ENCODE results near the gene MCL1.
"Not testable (repeated sequence)": the region's sequence is repeated elsewhere in the genome, so short reads cannot be mapped to it uniquely, and the experiment has no call there.

MCL1 gene

GRCh38 chr1:150601540-150601939 lies 22.1 kb upstream of the MCL1 start:
- DNase-seq = no peak

GRCh38 chr1:150598346-150598745 lies 18.9 kb upstream of the MCL1 start:
- not testable (repeated sequence) for DNase-seq

GRCh38 chr1:150596976-150597375 lies 17.6 kb upstream of the MCL1 start:
- no peak for DNase-seq

DNA sequence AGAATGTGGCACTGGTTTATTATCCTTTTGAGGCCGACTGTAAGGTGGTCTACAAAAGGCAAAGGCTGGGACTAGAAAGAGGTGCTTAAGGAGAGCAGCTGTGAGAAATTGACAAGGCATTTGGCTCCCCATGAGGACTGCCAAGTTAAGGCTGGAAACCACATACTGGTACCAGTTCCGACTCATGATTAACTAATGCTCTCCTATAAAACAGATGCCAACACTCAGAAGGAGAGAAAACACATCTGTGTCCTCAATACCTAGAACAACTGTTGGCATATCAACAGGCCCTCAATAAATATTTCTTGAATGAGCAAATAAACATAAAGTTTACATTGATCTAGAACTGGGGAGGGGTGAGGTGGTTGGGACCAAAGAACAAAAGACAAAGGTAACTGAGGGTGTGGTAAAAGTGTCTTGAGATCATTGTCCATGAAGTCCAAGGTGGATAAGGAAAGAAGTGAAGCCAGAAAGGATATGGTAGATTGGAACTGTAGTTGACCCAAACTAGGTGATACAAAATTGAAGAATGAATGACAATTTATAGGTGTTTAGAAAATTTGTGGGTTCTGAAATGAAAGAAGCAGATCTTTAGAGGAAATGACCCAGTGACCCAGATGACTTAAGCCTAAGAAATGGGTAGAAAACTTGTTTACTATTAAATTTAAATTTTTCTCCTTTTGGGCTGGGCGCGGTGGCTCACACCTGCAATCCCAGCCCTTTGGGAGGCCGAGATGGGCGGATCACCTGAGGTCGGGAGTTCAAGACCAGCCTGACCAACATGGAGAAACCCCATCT lies 16.9 kb upstream of the MCL1 start:
- DNase-seq = no peak

DNA sequence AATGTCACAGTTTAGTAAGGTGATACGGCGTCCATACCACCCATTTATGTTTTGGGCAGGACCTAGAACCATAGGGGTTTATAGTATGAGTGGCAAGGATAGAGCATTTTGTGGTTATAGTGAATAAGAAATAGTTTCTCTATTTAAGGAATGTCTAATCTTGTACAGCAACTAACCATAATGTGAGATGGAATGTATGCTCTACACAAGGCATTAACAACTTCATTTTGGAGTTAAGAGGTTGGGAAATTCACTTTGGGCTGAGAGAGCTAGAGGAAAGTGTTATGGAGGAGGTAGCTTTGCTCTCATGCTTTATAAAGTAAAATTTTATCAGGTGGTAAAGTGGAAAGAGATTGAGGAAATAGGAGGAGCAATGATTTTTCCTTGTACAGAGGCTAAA lies 3.0 kb upstream of the MCL1 start:
- no peak for DNase-seq

DNA sequence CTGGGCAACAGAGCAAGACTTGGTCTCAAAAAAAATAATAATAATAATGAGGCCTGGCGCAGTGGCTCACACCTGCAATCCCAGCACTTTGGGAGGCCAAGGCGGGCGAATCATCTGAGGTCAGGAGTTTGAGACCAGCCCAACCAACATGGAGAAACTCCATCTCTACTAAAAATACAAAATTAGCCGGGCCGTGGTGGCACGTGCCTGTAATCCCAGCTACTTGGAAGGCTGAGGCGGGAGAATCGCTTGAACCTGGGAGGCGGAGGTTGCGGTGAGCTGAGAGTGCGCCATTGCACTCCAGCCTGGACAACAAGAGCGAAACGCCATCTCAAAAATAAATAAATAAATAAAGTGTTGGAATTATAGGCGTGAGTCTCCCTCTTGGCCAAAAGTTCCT lies 2.6 kb upstream of the MCL1 start:
- not testable (repeated sequence) for DNase-seq

GRCh38 chr1:150581437-150581836 lies 2.0 kb upstream of the MCL1 start:
- DNase-seq = not testable (repeated sequence)

GRCh38 chr1:150580966-150581365 lies 1.6 kb upstream of the MCL1 start:
- not testable (repeated sequence) for DNase-seq

DNA sequence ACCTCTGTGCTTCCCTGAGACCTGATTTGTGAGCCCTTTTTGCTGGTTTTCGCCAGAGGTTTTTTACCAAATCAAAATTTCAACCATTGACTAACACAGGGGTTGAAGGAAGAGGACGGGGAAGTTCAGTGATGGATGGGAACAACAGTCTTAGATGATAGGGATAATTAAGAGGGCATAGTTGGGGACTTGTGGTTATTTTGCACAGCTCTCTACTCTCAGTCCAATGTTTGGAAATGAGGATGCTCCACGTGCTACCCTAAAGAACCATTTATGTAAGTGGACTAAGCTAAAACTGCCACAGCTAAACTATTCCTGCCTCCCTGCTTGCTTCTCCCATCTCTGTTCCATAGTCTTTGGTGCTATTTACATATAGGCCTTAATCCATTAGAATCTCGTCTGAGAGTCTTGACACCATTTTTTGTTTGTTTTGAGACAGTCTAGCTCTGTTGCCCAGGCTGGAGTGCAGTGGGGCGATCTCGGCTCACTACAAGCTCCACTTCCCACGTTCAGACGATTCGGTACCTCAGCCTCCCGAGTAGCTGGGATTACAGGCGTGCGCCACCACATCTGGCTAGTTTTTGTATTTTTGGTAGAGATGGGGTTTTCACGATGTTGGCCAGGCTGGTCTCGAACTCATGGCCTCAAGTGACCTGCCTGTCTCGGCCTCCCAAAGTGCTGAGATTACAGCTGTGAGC lies 684 bp upstream of the MCL1 start:
- DNase-seq = no peak

GRCh38 chr1:150578272-150579109 lies 919 bp downstream of the MCL1 start:
- DNase-seq = no peak

- no peak for DNase-seq
Measured at GRCh38 chr1:150577557-150578271, 1.7 kb downstream of the MCL1 start.

GRCh38 chr1:150576794-150577556 lies 2.4 kb downstream of the MCL1 start:
- no peak for DNase-seq

- DNase-seq = no peak
Measured at GRCh38 chr1:150576367-150576711, 3.1 kb downstream of the MCL1 start.

- no peak for DNase-seq
Measured at GRCh38 chr1:150575518-150576366, 3.7 kb downstream of the MCL1 start.

DNA sequence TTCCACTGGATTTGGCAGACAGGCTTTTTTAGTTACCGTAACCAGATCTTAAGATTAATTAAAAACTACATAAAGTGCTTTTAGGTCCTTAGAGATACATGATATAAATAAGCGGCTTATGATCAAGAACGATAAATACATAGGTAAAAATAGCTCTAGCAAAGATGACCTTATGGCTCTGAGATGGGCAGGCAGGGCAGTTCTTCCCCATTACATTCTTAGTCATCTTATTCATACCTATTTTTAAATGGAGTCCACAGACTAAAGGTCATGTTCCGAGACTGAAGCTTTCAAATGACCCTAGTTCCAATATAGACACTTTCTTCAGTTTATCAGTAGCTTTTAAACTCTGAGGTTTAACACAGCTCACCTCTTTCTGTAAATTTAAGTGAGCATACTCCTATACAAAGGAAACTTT lies 4.3 kb downstream of the MCL1 start:
- DNase-seq = no peak

DNA sequence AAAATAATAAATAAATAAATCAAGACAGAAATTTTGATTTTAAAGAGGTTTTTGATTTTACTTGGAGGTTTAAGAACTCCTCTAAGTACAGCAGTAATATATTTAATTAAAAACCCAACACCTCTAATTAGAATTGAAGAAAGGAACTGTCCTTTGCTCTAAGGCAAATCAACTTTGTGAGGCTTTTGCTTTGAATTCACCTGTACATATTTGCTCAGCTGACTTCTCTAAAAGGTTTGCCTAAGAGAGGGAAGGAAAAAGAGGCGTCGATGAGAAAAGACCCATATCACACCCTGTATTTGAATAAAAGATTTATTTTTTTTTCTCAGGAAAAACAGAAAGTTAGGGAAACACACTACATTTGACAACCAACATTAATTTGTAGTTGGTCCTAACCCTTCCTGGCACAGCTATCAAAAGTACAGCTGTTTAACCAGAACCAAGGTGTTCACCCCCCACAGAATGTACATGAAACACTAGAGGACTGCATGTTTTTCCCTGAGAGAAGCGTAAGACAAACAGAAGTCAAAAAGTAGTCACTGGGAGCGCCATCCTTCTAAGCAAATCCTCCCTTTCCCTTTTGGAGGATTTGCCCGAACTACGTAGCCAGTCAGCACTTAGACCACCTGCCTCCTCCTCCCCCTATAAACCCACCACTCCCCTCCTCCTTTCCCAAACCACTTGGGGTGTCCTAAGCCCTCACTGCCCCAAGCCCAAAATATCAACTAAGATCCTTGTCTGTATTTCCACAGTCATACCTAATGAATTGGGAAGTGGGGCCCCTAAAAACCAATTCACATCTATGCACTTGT lies 4.9 kb downstream of the MCL1 start:
- no peak for DNase-seq

DNA sequence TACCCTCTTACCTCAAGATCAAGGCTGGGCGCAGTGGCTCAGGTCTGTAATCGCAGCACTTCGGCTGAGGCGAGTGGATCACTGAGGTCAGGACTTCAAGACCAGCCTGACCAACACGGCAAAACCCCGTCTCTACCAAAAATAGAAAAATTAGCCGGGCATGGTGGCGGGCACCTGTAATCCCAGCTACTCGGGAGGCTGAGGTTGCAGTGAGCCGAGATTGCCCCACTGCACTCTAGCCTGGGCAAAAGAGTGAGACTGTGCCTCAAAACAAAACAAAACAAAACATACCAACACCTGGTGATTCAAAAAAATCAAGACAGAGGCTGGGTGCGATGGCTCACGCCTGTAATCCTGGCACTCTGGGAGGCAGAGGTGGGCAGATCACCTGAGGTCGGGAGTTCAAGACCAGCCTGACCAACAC lies 5.8 kb downstream of the MCL1 start:
- not testable (repeated sequence) for DNase-seq

DNA sequence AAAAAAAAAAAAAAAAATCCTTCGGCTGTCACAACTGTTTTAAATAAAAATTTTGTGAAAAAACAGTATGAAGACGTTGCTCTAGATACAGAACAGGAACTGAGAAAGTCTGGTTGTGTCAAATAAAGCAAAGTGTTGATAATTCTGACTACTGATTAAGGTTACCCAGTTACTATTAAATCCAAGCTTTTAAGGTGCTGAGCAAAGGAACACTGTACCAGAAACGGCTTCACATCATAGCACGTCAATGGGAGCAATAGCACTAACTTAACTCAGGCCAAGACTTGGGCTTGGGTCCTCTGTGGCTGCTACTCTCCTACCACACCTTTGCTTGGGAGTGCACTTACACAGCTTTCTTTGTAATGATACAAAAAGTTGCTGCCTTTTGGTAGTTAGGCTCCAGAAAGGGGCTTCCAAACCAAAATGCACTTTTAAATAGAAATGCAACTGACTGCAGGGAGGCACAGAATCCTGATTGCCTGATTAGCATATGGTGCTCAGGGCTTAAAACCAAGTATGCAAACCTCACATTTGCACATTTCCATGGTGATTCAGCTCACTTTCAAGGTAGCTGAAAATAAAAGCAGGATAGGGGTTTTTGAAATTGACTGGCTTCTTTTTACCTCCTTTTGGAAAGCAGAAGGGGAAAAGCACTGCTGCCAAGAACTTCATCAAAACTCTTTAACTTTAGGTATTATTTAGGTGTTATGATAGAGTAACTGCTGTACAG lies 6.3 kb downstream of the MCL1 start:
- DNase-seq = no peak

- DNase-seq = no peak
Measured at GRCh38 chr1:150568594-150568966, 10.8 kb downstream of the MCL1 start.

Data from NCI-H1417 treated with DMSO at 0.1 percent for 48 hours (cell line).